Measurements from ENCODE around the gene TUBB2A.
A peak's percentile ranks its signal among the peaks of the same experiment; 100 is the strongest.

TUBB2A gene

DNA sequence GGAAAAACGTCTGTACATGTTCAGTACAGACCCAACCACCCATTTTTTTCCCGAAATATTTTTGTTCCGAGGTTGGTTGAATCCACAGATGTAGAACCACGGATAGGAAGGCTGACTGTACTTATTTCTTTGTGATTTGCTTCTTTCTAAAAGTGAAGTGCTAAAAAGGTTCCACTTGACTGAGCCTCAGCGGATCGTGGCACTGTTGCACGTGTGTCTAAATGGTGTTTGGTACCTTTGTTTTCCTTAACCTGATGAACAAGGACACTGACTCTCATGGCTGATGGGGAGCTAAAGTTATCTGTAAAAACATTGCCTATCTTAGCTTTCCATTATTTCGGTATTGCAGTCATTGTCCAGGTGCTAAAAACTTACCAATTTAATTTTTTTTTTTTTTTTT lies 32.7 kb downstream of the TUBB2A start:
- DNase-seq (ENCODE audit: low read depth, low spot score) = no peak

DNA sequence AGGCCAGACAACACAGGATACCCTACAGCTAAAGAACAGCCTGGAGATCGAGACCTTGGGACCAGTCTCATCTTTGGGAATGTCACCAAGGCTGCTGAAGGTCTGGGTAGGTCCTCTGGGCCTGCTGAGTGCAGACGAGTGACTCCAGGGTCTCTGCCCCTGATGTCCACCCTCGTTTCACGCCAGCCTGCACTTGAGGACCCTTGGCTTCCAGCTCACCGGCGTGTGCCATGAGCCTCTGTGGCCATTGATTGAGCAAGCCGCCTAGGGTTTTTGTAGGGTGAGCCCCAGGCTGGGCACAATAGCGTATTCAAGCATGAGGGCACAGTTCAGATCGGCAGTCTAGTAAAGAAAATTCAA lies 34.5 kb downstream of the TUBB2A start:
- no peak for DNase-seq (ENCODE audit: low read depth, low spot score)

DNA sequence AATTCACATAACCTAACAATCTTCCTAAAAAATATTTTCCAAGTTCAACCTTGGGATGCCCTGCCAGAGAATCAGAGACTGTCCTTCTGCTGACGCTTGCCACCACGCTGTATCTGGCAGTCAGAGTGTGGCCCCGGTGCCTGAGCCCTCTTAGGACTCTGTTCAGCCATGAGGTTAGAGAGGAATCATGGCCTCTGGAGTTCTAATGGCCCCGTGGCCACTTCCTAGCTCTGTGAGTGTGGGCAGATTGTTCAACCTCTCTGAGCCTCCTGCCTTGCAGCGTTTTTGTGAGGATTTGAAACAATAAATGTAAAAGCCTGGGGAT lies 36.6 kb downstream of the TUBB2A start:
- no peak for DNase-seq (ENCODE audit: low read depth, low spot score)

DNA sequence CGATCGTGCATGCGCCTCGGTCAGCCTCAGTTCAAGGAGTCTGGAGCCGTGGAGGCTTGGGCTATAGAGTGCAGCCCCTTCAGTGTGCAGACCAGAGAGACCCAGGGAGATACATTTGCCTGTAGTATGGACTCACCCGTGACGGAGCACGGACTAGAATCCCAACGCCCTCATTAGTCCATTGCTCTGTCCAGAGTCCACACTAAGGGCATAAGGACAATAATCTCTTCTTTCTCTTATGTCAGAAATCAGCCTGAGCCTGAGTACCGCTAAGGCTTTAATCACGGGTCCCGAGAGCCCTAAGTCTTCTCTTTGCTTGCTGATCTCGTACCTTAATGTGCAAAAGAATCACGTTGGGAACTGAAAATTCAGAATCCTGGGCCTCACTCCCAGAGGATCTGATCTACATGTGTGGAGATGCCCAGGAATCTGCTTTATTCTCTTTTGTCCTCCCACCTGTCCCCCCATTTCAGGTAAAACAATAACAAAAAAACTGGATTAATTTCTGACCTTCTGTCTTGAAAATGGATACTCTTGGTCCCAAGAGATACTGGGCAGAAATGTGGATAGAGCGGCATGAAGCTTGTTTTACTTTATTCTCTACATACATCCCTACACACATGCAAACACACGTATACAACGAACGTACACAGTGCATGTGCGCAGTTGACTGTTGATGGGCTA lies 38.2 kb downstream of the TUBB2A start:
- no peak for DNase-seq (ENCODE audit: low read depth, low spot score)

DNA sequence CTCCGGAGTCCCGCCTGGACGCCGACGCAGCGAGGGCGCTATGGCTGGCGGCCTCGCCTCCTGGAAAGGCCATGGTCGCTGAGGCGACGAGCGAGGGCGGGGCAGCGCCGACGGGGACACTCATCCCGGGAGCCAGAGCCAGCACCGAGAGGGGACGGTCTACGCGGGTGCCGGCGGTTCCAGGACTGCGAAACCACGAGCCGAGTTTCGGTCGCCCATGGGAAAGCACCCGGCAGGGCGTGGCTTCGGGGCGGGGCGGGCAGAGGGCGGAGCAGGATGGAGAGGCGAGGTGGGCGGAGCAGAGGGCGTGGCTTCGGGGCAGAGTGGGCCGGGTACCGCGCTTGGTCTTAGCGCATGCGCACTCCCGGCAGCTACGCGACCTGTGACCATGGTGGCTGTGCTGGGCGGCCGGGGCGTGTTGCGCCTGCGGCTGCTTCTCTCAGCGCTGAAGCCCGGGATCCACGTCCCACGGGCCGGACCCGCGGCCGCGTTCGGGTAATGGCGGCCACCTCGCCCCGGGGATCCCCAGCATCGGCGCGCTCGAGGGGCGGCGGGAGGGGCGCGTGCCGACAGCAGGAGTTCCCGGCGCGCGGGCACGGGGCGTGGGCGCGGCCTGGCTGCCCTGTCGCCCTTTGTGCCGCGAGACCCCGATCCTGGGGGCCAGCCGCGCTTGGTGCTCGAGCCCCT lies 38.8 kb downstream of the TUBB2A start, which contains the start of gene BPHL:
Gene BPHL, plus strand, starts transcription at position 359 of the 687 bp plus-strand sequence. Its CDS starts 30 bp downstream, at position 389.
- DNase-seq (ENCODE audit: low read depth, low spot score) = peak; percentile 98

DNA sequence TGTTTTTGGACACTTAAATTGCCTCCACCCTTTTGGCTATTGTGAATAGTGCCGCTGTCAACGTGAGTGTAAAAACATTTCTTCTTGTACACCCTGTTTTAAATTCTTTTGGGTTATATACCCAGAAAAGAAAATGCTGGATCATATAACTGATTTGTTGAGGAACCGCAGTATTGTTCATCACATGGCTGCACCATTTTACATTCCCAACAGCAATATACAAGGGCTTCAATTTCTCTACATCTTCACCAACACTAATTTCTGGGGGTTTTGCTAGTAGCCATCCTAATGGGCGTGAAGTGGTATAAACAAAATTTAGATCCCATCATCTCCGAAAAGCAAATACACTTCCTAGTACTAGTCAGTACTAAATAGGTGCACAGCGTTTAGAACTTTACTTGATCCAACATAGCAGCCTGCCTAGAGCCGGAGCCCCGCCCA lies 39.4 kb downstream of the TUBB2A start:
- no peak for DNase-seq (ENCODE audit: low read depth, low spot score)

DNA sequence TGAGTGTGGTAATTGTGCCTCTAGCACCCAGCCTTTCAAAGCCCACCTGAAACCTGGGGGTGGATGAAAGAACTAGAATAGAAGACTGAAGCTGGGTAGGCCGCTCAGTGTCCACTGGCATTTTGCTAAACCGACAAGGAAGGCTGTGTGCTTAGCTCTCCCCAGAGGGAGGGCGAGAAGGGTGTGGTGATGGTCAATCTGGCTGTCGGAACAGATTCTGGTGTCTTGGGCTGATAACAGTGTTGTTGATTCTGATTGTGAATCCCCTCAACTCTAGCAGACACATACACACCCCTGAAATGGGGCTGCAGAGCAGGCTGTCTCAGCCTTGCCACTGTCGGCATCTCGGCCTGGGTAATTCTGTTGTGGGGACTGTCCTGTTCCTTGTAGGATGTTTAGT lies 43.0 kb downstream of the TUBB2A start:
- DNase-seq (ENCODE audit: low read depth, low spot score) = no peak

DNA sequence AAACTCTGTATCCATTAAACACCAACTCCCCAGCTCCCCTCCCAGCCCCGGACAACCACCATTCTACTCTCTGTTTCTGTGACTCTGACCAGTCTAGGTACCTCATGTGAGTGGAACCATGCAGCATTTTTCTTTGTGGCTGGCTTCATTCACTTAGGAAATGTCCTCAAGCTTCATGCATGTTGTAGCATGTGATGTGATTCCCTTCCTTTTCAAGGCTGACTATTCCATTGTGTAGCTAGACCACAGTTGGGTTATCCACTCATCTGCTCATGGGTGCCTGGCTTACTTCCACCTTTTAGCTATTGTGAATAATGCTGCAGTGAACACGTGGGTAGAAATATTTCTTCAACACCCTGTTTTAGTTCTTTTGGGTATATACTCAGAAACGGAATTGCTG lies 47.6 kb downstream of the TUBB2A start:
- DNase-seq (ENCODE audit: low read depth, low spot score) = no peak

DNA sequence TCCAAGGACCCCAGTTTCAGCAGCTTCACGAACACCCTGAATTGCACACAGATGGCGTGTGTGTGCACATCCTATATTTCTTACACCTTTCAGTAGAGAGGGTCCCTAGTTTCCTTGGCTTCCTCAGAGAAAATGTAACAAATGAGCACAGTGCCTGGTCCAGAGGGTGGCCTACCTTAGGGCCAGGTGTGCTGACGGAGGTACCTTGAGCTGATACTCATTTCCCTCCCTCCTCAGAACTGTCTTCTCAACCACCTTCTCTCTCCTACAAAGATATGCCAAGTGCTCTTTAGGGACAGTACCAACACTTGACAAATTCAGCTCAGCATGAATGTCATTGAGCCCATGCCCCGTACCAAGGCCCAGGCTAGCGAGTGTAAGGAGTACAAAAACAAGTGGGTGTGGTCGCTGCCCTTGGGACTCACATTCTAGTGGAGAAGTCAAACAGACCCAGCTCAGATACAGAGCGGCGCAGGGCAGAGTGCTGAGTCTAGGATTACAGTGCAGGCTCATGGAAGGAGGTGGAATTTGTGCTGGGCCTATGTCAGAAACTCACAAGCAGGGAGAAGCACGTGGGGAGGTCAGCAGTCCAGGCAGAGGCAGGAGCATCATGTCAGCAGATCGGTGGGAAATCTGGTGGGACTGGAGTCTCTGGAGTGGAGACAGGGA lies 48.5 kb downstream of the TUBB2A start:
- DNase-seq (ENCODE audit: low read depth, low spot score) = no peak
